Measurements from ENCODE around the gene TMEM108. TPM values are rescaled to one million over a fixed set of nuclear protein-coding genes. Genes with fewer than 3 reads are reported as not detected.

The TMEM108 gene
- polyA plus RNA-seq, 10 donors = 12.1 to 28.9 (median 16.7) TPM

DNA sequence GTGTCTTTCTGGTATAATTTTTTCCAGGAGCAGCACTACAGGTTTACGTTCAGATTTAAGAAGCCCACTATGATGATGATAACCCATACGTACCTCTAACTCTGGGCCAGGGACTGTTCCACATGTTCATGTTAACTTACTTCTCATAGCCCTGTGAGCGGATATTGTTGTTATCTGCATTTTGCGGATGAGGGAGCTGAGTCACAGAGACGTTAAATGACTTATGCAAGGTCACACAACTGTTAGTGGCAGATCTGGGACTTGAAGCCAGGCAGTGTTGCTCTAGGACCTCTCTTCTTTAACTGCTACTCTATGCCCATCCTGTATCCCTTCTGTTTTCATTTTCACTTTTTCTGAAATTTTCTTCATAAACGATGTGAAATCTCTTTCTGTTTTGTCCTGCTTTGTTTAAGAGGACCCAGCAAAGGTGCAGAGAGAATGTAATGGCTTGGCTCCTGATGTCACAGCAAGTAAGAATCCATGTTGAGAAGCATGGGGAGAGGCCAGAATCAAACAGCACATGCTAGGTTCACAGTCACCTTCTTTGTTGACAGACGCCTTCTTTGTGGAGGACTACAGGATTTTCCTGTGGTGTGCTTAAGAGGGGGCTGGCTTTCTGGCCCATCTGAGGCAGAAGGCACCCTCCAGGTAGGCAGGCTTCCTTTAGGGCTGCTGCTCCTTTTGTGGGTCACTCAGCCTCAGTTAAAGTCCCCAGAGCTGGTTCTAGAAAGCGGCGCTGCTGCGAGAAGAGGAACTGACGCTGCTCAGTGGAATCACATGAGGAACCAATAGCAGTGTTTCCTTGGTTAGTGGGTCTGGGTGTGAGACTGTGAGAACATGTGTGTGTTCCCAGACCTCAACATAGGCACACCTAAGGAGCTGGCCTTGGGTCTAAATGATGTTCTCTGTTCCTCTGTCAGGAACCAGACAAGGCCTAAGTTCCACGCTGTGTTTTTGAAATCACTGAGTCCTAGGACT is 121.6 kb downstream of the TMEM108 start:
- no peak for DNase-seq

GRCh38 chr3:133161656-133162055 is 123.5 kb downstream of the TMEM108 start:
- no peak for DNase-seq

GRCh38 chr3:133162265-133162664 is 124.1 kb downstream of the TMEM108 start:
- DNase-seq = no peak

DNA sequence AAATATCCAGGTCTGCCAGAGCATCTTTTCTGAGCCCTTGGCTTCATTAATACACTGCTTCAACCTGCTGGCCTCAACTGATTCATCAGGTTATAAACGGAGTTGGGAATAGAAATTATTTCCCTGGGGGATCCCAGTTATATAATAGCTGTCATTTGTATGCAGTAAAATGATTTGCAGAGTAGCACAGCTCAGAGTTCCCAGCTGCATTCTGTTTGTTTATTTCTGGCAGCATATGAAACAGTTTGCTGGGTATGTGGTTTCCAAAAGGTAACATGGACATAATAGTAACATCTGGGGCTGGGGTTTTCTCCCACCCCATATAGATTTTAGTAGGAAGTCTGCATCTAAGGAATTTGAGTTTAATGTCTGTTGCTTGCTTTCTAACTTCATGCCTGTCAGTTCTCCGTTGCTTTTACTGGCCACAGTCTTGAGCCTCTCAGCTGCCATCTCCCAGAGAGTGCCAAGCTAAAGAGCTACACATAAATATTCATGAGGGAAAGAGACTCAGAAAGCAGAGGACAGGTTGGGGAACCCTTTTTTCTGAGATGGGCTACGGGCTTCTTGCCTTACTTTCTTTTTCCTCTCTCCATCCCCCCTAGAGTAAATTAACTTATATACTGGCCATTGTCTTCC is 124.6 kb downstream of the TMEM108 start:
- no peak for DNase-seq

GRCh38 chr3:133167340-133168024 is 129.3 kb downstream of the TMEM108 start:
- no peak for DNase-seq

- no peak for DNase-seq
Measured at GRCh38 chr3:133168025-133168401, 129.8 kb downstream of the TMEM108 start.

DNA sequence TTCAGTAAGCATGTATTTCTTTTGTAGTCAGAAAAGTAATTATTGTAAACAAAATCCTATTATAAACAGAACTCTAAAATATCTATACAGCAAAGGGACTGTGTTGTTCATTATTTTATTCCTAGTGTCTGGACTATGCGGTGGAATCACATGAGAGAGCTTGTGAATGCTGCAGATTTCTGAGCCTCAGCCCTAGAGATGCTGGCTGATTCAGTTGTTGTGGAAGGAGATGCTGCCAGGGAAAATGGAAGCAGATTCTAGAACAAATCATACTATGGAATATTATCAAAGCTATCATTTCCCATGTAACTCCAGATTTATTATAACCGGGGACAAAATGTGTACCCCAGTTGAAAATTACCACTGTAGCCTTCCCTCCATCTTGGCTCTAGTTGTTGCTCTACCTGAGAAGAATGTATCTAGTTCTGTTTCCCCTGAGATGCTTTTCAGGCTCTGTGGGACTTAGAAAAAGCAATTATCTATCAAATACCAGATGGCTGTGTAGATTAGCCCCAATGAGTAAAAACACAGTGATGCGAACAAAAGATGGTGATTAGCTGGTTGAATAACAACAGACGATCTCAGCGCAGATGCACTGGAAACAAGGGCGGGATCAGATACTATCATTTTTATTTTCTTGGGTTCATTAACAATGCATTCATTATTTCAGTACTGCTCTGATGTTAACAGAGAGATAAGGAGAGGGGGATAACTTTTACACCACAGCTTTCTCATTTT is 131.3 kb downstream of the TMEM108 start:
- peak; percentile 8 to 41 (median 13) for DNase-seq

GRCh38 chr3:133171831-133172230 is 133.6 kb downstream of the TMEM108 start:
- no peak for DNase-seq

GRCh38 chr3:133181392-133182150 is 143.4 kb downstream of the TMEM108 start:
- DNase-seq = no peak

DNA sequence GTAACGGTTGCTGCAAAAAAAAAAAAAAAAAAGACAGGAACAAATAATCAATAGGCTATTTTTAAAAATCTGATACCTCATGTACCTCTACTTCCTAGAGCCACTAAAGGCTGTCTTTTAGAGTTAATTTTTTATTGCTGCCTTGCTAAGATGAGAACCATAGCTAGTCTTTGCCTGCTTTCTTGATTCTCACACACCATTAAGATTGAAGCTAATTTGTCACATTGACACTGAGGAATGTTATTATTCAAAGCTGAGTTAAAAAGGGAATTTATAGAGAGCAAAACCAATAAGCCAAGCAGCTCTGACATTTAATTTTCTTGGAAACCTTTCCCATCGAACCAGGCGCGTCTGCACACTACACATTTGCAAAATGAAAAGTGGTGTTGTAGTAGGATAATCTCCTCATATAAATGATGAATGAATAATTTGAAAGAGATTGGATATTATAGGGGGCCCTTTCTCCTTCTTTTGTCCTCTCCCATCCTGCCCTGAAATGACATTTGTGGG is 149.7 kb downstream of the TMEM108 start:
- no peak for DNase-seq

- DNase-seq = no peak
Measured at GRCh38 chr3:133188996-133189395, 150.8 kb downstream of the TMEM108 start.

GRCh38 chr3:133189893-133190292 is 151.7 kb downstream of the TMEM108 start:
- no peak for DNase-seq

- no peak for DNase-seq
Measured at GRCh38 chr3:133191818-133192217, 153.6 kb downstream of the TMEM108 start.

- DNase-seq = no peak
Measured at GRCh38 chr3:133192363-133192945, 154.3 kb downstream of the TMEM108 start.

GRCh38 chr3:133192967-133193366 is 154.8 kb downstream of the TMEM108 start:
- no peak for DNase-seq

DNA sequence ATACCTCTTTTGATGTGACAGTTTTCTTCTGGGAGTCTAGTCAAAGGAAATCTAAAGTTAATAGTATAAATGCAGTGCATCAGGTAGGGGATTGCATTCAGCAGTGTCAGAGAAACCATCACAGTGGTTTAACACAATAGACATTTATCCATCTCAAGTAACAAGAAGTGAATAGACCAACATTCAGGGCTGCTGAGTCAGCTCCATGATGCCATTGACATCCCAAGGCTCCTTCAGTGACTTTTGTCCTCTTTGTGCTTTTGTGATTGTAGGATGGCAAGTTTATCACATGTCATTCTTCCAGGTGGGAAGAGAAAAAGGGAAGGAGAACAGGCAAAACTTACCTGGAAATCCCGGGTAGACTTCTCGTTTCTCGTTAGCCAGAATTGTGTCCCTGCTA is 158.3 kb downstream of the TMEM108 start:
- no peak for DNase-seq

DNA sequence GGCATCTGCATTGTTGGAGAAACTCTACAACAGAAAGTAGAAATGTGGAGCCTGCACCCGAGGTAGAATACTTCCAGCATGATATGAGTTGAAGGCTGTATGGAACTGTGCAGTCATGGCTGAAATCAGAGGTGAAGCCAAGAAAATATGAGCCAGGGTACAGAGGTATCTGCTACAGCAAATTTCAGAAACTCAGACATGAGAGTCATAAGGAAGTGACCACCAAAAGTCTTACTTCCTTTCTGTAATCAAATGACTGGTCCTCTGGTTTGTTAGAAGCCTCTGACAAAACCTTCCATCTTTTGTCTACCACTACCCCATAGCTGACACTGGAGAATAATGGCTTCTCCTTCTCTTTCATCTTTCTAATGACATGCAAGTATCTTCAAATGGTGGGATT is 159.4 kb downstream of the TMEM108 start:
- DNase-seq = no peak

GRCh38 chr3:133206921-133207320 is 168.7 kb downstream of the TMEM108 start:
- no peak for DNase-seq

DNA sequence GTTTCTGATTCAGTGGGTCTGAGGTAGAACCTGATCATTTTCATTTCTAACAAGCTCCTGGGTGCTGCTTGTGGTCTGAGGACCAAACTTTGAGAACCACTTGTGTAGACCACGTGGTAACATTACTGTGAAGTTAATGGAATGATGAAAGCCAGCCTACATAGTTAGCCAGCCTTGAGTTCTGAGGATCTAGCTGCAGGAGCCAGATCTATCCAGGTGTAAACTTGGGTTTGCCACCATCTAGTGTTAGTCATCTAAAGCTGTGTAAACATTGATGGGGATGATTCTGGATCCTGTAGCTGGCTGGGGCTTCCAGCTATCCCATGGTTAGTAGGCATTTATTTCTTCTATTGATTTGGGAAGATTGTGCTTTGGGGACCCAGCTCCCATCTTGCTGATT is 170.0 kb downstream of the TMEM108 start:
- no peak for DNase-seq

DNA sequence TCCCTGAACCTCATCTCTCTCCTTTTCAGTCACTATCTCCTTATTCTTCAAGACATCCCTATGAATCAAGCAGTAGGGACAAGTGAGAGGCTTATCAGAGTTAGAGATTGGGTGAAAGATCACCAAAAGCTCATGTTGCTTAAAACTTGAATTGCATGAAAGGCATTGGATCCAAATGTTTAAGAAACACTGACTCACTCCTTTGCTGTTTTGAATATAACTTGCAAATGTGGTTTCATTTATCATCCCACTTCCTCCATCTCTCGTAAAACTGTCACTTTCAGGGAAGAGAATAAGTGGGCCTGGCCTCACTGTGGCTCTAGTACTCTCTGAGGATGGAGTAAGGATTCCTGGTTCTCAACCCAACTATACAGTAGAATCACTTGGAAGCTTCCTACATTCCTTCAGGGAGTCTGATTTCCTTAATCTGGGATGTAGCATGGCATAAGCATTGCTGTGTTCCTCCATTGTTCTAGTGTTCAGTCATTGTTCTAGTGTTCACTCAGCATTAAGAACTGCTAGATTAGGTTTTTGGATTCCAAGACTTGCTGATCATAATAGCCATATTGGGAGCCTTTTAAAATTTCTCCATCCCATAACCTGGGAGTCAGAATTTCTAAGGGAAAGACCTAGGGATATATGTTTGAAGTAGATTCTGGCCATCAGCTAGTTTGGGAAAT is 171.8 kb downstream of the TMEM108 start:
- peak in 1 of 3 donors; percentile 70 for DNase-seq

Data from muscle of back (tissue), 11 donors.